HG02852 (cell line): ENCODE results near the gene RAP1A.
"Not testable (repeated sequence)": the region's sequence is repeated elsewhere in the genome, so short reads cannot be mapped to it uniquely, and the experiment has no call there.

Experiments used
- ATAC-seq: cut with Tn5 transposase; IDR thresholded peaks from one replicate; pipeline ENCODE4 v1.9.1; 2021; ENCODE audit warnings: mild to moderate bottlenecking, moderate library complexity; ENCODE audit not compliant: unreplicated experiment

The RAP1A gene

DNA sequence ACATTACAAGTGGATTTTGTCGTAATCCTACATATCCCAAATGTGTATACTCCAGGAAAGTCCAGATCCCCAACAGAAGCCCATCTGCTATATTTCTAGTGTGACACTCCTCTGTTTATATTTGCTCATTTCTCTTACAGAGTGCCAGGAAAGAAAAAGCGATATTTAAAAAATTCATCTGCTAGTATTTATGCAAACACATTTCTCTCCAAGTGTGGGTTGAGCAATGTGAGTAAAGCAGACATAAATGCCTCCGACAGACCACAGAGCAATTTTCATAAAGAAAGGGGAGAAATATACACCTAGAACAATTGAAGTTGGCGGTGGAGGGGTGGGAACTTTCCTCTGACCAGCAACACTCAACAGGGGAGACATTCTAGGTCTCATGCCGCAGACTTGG, 22.2 kb upstream of the RAP1A start:
- no peak for ATAC-seq

- ATAC-seq = peak; percentile 29
Observed at GRCh38 chr1:111598544-111598943, 21.0 kb upstream of the RAP1A start.

DNA sequence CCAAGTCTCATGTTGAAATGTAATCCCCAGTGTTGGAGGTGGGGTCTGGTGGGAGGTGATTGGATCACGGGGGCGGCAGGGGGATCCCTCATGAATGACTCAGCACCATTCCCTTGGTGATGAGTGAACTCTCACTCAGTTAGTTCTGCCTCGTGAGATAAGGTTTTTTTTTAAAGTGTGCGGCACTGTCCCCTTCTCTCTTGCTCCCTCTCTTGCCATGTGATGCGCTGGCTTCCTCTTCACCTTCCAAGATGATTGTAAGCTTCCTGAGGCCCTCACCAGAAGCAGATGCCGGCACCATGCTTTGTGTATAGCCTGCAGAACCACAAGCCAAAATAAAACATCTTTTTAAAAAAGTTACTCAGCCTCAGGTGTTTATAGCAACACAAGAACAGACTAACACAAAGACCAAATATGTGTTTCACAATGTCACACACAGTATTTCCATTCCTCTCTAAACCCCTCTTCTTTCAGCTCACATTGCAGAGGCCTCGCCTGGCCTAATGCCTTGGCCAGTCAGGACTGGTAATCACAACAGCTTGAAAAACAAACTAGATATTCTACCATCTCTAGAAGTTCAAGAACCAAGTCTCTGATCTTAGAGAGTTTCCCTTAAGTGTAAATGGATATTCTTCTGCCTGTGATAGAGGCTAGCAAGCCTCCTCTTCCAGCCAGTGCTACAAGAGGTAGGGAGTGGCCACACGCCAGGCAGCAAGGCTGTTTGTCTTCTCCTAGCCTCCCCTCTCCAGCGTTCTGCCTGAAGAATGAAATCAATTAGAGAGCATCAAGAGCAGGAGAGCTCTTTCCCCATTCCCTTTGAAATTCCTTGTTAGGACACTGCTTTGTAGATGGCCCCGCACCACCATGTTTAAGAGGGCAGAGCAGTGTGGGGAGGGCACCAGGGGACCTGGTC, 19.6 kb upstream of the RAP1A start:
- ATAC-seq = no peak

- peak; percentile 64 for ATAC-seq
Observed at GRCh38 chr1:111600886-111601386, 18.7 kb upstream of the RAP1A start.

DNA sequence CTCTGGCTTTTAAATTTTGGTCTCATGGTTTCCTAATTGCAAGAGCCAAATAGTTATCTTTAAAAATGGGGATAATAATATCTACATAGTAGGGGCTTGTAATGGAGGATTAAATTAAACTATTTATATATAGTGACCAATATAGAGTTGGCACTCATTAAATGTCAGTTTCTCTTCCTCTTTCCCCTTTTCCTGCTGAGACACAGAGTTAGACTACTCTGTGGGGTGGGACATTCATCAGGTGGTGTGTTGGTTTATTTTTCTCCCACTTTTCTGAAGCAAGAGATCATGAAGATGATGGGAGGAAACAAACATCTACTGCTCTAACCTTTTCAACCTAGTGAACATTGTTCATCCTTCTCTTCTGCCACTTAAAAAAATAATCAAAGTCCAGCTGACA, 17.3 kb upstream of the RAP1A start:
- no peak for ATAC-seq

DNA sequence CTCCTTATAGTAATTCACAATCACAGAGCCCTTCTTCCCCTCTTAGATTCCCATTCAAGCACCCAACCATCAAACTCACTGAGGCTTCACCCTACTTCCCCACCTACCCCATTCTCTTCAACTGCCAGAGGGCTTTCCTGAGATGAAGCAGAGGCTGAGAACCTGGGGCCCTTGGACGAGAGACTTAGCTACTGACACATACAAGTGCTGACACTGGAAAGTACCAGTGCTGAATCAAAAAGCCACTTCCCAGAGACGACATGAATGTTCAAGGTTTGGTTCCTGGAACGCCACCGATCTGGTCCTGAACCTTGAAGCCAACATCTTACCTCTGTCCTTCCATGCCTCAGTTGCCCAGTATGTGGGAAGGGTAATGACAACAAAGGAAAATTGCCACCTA, 16.6 kb upstream of the RAP1A start:
- ATAC-seq = no peak

DNA sequence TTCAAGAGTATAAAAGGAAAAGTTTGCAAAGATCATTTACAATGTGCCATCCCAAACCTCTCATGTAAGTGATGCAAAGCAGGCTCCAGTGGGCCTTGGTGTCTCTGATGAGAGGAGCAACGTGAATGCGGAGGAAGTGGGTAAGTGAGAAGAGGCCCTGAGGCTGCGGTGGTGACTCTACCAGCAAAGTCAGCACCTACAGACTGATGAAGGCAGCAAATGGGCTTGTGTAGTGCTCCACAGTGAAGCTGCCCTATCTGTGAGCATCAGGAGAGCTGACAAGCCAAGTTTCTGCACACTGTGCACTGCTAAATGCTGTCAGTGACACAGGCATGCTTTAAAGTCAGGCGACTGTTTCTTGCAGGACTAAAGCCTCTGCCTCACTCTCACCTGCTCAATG, 15.6 kb upstream of the RAP1A start:
- ATAC-seq = peak; percentile 31

- ATAC-seq = no peak
Observed at GRCh38 chr1:111604931-111605330, 14.7 kb upstream of the RAP1A start.

DNA sequence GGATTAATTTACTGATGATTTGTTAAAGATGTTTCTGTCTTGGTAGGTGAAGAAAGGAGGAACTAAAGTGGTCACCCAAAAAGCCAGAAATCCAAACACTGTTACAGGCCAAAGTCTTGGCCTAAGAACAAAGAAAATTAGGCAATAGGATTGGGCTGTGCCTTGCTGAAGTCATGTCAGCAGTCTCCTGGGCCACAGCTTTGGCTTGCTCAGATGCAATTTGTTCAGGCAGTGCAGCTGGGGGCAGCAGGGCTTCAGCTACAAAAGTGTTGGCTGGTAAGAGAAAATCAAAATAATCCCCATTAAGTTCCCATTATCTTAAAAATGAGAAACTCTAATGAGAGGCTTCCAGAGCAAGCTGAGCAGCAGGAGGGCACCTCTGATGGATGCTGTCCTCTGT, 14.0 kb upstream of the RAP1A start:
- no peak for ATAC-seq

GRCh38 chr1:111606457-111607215, 13.0 kb upstream of the RAP1A start:
- not testable (repeated sequence) for ATAC-seq

DNA sequence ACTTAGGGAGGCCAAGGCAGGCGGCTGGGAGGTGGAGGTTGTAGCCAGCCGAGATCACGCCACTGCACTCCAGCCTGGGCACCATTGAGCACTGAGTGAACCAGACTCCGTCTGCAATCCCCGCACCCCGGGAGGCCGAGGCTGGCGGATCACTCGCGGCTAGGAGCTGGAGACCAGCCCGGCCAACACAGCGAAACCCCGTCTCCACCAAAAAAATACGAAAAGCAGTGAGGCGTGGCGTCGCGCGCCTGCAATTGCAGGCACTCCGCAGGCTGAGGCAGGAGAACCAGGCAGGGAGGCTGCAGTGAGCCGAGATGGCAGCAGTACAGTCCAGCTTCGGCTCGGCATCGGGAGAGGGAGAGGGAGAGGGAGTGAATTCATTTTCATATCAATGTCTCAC, 11.1 kb upstream of the RAP1A start:
- ATAC-seq = not testable (repeated sequence)

DNA sequence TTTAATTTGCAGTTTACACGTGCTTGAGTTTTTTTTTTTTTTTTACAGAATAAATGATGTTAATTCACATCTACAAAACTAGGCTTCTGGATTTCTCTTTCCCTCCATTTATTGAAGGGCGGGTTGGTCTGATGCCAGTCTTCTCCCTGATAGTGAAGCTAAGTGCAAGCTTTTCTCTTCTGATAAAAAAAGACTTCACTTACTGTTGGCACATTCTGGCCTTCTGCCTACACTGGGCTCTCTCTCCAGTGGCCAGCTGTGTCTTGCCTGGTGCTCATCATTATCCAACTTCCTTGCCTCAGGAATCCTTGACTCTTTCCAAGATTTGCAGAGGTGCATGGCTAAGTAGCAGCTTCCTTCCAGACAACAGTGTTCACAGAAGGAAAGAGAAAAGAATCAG, 7.6 kb upstream of the RAP1A start:
- no peak for ATAC-seq

DNA sequence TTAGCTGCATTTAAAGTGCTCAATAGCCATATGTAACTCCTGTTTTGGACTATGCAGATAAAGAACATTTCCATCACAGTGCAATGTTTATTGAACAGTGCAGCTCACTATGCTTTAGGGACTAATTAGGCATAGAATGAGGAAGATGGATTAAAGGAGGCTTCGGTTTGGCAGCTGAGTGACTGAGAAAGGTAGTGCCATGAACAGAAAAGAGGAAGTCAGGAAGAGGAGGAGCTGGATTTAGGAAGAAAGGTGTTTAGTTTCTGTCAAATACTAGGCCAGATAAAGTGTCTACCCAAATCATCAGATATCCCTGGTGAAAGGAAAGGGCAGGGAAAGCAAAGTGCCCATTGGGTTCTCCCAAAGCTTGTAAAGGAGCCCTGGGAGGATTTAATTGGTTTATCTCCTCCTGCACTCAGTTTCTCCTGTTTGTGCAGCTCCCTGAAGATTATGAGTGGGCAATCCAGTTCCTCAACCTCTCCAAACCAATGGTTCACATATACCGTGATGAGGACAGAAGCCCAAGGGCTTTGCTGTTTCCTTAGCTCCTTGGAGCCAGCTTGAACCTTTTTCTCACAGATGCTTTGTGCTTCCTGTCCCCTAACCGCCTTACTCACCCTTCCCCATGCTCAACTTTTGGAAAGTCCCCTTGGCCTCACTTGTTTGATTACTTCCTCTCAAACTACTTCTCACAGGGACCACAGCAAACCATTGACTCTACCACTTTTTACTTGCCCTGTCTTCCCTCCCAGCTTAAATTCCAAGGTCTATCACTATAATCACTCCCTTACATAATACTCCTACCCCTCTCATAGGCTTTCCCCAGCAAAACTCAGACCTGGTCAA, 3.5 kb upstream of the RAP1A start:
- ATAC-seq = peak; percentile 44

GRCh38 chr1:111618081-111618480, 1.5 kb upstream of the RAP1A start:
- no peak for ATAC-seq

DNA sequence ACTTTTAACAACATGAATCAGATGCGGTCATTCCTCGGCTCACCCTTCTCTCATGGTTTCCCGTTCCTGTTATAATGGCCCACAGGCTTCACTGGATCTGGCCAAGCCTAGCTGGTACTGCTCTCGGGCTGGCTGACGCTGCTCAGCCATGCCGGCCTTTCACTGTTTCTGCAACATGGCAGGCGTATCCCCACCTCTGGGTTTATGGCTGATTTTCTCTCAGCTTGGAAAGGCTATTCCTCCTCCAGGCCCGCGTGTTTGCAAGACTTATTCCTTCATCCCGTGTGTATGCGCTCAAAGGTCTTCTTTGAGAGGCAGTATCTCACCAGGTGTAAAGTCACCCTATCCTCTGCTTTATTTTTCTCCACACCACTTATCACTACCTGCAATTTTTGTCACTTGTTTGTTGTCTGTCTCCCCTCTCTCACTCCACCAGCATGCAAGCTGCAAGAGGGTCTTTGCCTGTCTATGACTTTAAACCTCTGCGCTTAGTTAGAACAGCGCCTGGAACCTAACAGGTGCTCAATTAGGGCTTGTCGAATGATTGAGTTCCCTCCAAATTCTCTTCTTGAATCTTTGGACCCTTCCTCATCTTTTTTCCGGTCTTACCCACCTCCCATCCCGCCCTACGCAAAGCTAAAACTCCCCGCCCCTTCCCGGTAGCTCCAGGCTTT, 491 bp upstream of the RAP1A start:
- ATAC-seq = peak; percentile 9

DNA sequence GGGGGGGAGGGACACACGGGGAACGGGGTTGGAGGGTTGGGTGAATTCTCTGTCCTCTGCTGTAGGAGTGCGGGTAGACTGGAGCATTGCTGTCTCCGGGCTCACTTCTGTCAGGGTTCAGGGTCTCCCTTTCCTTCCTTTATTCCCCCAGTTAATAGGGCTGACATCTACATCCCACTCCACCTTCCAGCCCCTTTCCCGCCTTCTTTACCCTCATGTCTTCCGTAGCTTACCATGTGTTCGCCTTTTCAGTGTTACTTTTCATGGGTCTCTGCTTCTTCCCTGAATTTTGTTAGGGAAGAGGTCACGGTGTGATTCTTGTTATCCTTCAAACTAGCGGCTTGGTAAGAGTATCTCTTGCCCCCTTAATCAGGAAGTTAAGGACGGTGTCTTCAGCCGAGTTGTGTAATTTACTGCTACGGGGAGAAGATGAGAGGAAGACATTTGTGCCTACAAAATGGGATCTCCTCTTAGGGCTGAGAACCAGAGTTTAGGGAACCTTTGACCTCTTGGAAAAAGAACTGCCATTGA, 917 bp downstream of the RAP1A start:
- ATAC-seq = no peak

DNA sequence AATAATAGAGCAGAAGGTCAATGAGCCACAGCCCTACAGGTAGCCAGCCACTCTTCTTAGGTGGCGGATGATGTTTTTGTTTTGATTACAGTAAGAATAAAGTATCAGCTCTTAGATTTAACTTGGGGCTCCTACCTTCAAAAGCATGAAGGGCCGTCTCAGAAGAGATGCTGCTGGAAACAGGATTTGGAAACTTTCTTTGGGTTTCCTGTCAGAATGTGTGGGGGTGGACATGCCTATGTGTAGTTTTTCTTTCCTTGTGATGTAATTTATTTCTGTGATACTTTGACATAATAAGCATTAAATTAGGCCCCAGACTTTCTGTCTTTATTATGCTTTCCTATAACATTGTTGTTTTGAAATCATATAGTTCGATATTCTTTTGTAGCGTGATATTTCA, 1.5 kb downstream of the RAP1A start:
- no peak for ATAC-seq

GRCh38 chr1:111622166-111622565, 2.6 kb downstream of the RAP1A start:
- ATAC-seq = no peak

DNA sequence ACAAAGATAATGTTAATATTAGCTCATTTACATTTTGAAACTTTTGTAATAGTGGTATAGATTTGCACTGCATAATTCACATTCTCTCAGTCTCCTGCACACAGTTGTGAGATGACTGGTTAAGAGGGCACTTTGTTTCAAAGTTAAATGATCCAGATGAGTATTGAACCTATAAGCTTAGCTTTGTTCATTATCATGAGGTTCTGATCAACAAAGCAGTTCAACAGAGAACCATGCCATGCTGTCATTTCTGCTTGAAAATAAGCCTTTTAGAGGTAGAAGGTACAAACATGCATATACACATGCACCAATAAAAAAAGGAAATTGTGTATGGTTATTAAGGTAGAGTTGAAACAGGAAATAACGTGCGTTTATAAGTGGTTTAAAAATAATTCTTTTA, 4.8 kb downstream of the RAP1A start:
- ATAC-seq = no peak

DNA sequence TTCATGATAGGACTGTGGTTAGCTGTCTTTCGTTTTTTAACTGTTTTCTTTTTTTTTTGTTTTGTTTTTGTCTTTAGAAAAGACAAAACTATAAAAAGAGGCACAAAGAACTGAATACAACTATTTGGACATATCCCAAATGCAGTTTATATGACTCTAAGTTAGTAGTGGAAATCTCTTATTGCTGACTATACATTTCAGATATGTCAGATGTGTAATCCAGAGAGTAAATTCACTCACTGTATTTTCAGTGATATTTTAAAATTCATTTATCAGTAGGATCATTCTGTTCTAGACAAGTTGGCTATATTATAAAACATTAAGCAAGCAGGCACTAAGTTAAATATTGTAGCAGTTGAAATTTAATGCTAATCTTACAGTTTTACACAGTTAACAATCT, 5.7 kb downstream of the RAP1A start:
- no peak for ATAC-seq
